Peyer's patch (tissue), 4 donors: Measurements from ENCODE around the gene LRRK2.

Experiments
- CTCF ChIP-seq, 6 experiments: fragments of 450-650 bp in 4 of 6; fragments of 200-600 bp in 2 of 6; sonication (generic) in 1 of 6; IDR thresholded peaks; one replicate each; pipeline ENCODE4 v1.5.1; 2017 to 2019; ENCODE audit warnings: antibody characterized with exemption in 6 of 6, mild to moderate bottlenecking in 3 of 6, moderate library complexity in 1 of 6
- POLR2A ChIP-seq, 2 donors: fragments of 450-650 bp; IDR thresholded peaks; one replicate each; pipeline ENCODE4 v1.5.1; 2017; ENCODE audit warnings: antibody characterized with exemption in 2 of 2, mild to moderate bottlenecking in 2 of 2, moderate library complexity in 2 of 2

- no peak for TF ChIP-seq CTCF (IDR thresholded peaks at IDR 0.05)
- no peak for TF ChIP-seq POLR2A (IDR thresholded peaks at IDR 0.05)
These were observed 75.7 kb downstream of the LRRK2 start for GRCh38 chr12:40300490-40300889.
